Measurements from ENCODE around the gene FCRLA. TPM values are rescaled to one million over a fixed set of nuclear protein-coding genes. Genes with fewer than 3 reads are reported as not detected.

FCRLA gene
- total and polyA plus RNA-seq, 2 donors = 0.48 TPM; not detected in 1

DNA sequence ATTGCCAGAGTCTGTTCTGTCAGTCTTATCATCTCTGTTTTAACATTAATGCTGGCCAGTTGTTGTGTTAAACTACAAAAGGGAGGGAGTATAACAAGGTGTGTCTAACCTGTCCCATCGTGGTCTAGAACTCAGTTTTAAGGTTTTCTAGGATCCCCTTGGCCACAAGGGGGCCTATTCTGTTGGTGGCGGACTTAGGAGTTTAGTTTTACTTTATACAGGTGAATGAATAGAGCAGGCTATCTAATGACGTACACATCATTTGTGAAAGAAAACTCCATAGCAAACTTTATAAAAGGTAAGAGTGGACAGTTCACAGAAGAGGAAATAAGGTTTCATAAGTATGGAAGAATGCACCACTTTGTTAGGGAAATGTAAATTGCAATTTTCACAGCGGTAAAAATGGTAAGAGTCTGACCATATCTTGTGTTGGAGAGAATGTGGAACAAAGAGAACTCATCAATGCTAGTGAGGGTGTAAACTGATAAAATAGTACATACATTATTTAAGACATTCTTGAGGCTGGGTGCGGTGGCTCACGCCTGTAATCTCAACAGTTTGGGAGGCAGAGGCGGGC is 56.6 kb downstream of the FCRLA start:
- 75% methylated on average over 7 of the region's 7 CpGs for WGBS
- Histone ChIP-seq H3K4me3 (ENCODE audit: low read depth, low read length) (no peak overlapping the region), H3K36me3 (ENCODE audit: insufficient read depth) (no peaks in the 10 kb centered on the region), H3K27ac (ENCODE audit: low read depth) (no peak overlapping the region), H3K4me1 (ENCODE audit: insufficient read depth) (no peaks in the 10 kb centered on the region)
- DNase-seq (ENCODE audit: extremely low spot score) = no peak

Small RNAs within 50 kb of the gene (small RNA-seq; reads per million reads assigned to genes)
- gene RF00019 (not detected), gene RN7SL466P (not detected)

Other genes with a start within 250 kb of the FCRLA start
- gene FCGR2A, start 201.8 kb upstream of the FCRLA start, total RNA-seq = 37.9 TPM
- gene FCGR2A, start 201.8 kb upstream of the FCRLA start, polyA plus RNA-seq = 27.7 TPM
- gene HSPA6, start 182.7 kb upstream of the FCRLA start, total RNA-seq = 1.2 TPM
- gene HSPA6, start 182.7 kb upstream of the FCRLA start, polyA plus RNA-seq = 5.6 TPM
- gene FCGR3A, start 157.4 kb upstream of the FCRLA start, total RNA-seq = 4.5 TPM
- 29.0 TPM for gene FCGR3A, start 157.4 kb upstream of the FCRLA start, polyA plus RNA-seq
- 1.2 TPM for gene FCGR3B, start 76.1 kb upstream of the FCRLA start, total RNA-seq
- gene FCGR3B, start 76.1 kb upstream of the FCRLA start, polyA plus RNA-seq = 0.67 TPM
- 3.4 TPM for gene FCGR2B, start 44.1 kb upstream of the FCRLA start, total RNA-seq
- 25.3 TPM for gene FCGR2B, start 44.1 kb upstream of the FCRLA start, polyA plus RNA-seq
- 3.6 TPM for gene FCRLB, start 14.3 kb downstream of the FCRLA start, total RNA-seq
- 1.1 TPM for gene FCRLB, start 14.3 kb downstream of the FCRLA start, polyA plus RNA-seq
- 41.8 TPM for gene DUSP12, start 42.6 kb downstream of the FCRLA start, total RNA-seq
- gene DUSP12, start 42.6 kb downstream of the FCRLA start, polyA plus RNA-seq = 27.9 TPM
- gene ATF6, start 59.1 kb downstream of the FCRLA start, total RNA-seq = 39.4 TPM
- gene ATF6, start 59.1 kb downstream of the FCRLA start, polyA plus RNA-seq = 13.0 TPM

Measured in urinary bladder (tissue), 4 donors.